Measurements from ENCODE around the gene IPO9.

GRCh38 chr1:201925301-201925567 lies 96.3 kb downstream of the IPO9 start:
- no peak for TF ChIP-seq CTCF (conservative IDR thresholded peaks at IDR 0.05)
- no peak for TF ChIP-seq EZH2 (IDR thresholded peaks at IDR 0.05; ENCODE audit: low read depth)
